HepG2 (cell line): ENCODE results near the gene ENPP7. TPM values are rescaled to one million over a fixed set of nuclear protein-coding genes. Genes with fewer than 3 reads are reported as not detected.
A peak's percentile ranks its signal among the peaks of the same experiment; 100 is the strongest.

Source experiments
- ATAC-seq: fragments of 200-7000 bp; cut with Tn5 transposase; 3 replicates; pipeline ENCODE4 v1.9.1; 2020; ENCODE audit warnings: mild to moderate bottlenecking, moderate library complexity
- BruUV-seq: library from RNA; stranded (reverse); fragments of 400-500 nt; replicated peaks from 2 replicates; lab custom pipeline; 2021; lab: Mats Ljungman, UMichigan
- CTCF ChIA-PET: fragments of 300-600 bp; formaldehyde crosslinking; extraction: SDS; loops from one replicate; lab custom pipeline; 2021; ENCODE audit warnings: low total read pairs, inconsistent platforms, low intra/inter-chr PET ratio; lab: Yijun Ruan, JAX
- POLR2A ChIA-PET: fragments of 350-600 bp; sonication (Branson Sonifier 250); formaldehyde crosslinking; loops from one replicate; lab custom pipeline; 2020; ENCODE audit warnings: antibody characterized with exemption, inconsistent platforms; lab: Yijun Ruan, JAX
- DNase-seq: peaks from one replicate; pipeline ENCODE4 v3.0.0-alpha.2; 2015; ENCODE audit warnings: low spot score
- FAIRE-seq: peaks from 3 replicates; lab custom pipeline; 2011; peaks lifted over from hg19 to GRCh38; lab: Jason Lieb, UNC
- H2AFZ ChIP-seq: one replicate; pipeline ENCODE4 v1.6.1; 2011; ENCODE audit warnings: low read length, inconsistent platforms
- H3K27ac ChIP-seq: fragments of 300-600 bp; 3 replicates; pipeline ENCODE4 v1.8.0; 2011; ENCODE audit warnings: mixed run types, mild to moderate bottlenecking, mixed read lengths, low read length, inconsistent platforms; ENCODE audit not compliant: insufficient read depth; ENCODE audit errors: extremely low read length
- H3K27me3 ChIP-seq, 2 experiments: fragments of 200-600 bp in 1 of 2; 2 replicates in 1 of 2; 3 replicates in 1 of 2; pipeline versions ENCODE4 v1.6.0 to v1.8.0; 2011; ENCODE audit warnings: low read length in 2 of 2, mild to moderate bottlenecking in 2 of 2, moderate library complexity in 2 of 2, inconsistent platforms in 1 of 2; ENCODE audit not compliant: insufficient read depth in 2 of 2, control insufficient read depth in 1 of 2
- H3K36me3 ChIP-seq, 2 experiments: fragments of 200-600 bp in 1 of 2; replicated peaks in 1 of 2; 2 replicates in 1 of 2; 3 replicates in 1 of 2; pipeline versions ENCODE4 v1.5.1 to v1.8.0; 2011; ENCODE audit warnings: low read length in 2 of 2, inconsistent platforms in 1 of 2; ENCODE audit not compliant: insufficient read depth in 2 of 2, control insufficient read depth in 1 of 2
- H3K4me1 ChIP-seq: 2 replicates; pipeline ENCODE4 v1.5.1; 2012; ENCODE audit warnings: low read length, inconsistent platforms; ENCODE audit not compliant: insufficient read depth
- H3K4me2 ChIP-seq: 2 replicates; pipeline ENCODE4 v1.6.0; 2011; ENCODE audit warnings: low read depth, low read length, inconsistent platforms
- H3K4me3 ChIP-seq, 3 experiments: fragments of 200-600 bp in 1 of 3; sonication (generic), shearing (Covaris generic) in 1 of 3; replicated peaks in 1 of 3; 2 replicates each; pipeline ENCODE4 v1.5.1; 2011 to 2016; ENCODE audit warnings: low read length in 3 of 3, inconsistent platforms in 2 of 3, low read depth in 2 of 3, mild to moderate bottlenecking in 2 of 3, control low read depth in 1 of 3, mixed read lengths in 1 of 3; ENCODE audit not compliant: insufficient read depth in 1 of 3
- H3K79me2 ChIP-seq: one replicate; pipeline ENCODE4 v1.6.1; 2011; ENCODE audit warnings: low read length, inconsistent platforms; ENCODE audit not compliant: insufficient read depth
- H3K9ac ChIP-seq: 2 replicates; pipeline ENCODE4 v1.6.0; 2011; ENCODE audit warnings: mild to moderate bottlenecking, low read depth, low read length, inconsistent platforms; ENCODE audit not compliant: insufficient read depth
- H3K9me3 ChIP-seq: 2 replicates; pipeline ENCODE4 v1.5.1; 2012; ENCODE audit warnings: mild to moderate bottlenecking, low read length
- H4K20me1 ChIP-seq: 2 replicates; pipeline ENCODE4 v1.6.0; 2011; ENCODE audit warnings: inconsistent platforms, mild to moderate bottlenecking, low read length, moderate library complexity; ENCODE audit not compliant: insufficient read depth
- ASH2L ChIP-seq: fragments of 300-600, 200-600 bp; sonication (generic); IDR thresholded peaks from 2 replicates; pipeline ENCODE4 v1.7.0; 2017; ENCODE audit warnings: low read depth, mild to moderate bottlenecking, moderate library complexity, mixed read lengths, low read length; ENCODE audit not compliant: insufficient read length
- ATF1 ChIP-seq: IDR thresholded peaks from 2 replicates; pipeline ENCODE4 v1.6.1; 2016; ENCODE audit warnings: mild to moderate bottlenecking, control low read depth
- EZH2 ChIP-seq: conservative IDR thresholded peaks from 2 replicates; pipeline ENCODE4 v1.6.1; 2012; ENCODE audit warnings: mild to moderate bottlenecking, low read depth, low read length, moderate library complexity
- FOXA1 ChIP-seq, 2 experiments: fragments of 450-650 bp in 1 of 2; sonication (generic) in 1 of 2; formaldehyde crosslinking in 1 of 2; IDR thresholded peaks; 2 replicates each; pipeline versions ENCODE4 v1.4.0 to v1.6.1; 2016 to 2020; ENCODE audit warnings: missing genetic modification reagents in 1 of 2
- JUND ChIP-seq: sonication (generic); formaldehyde crosslinking; IDR thresholded peaks from 2 replicates; pipeline ENCODE4 v1.8.0; 2022; ENCODE audit warnings: mild to moderate bottlenecking, missing genetic modification reagents
- MAFK ChIP-seq, 2 experiments: IDR thresholded peaks in 1 of 2; conservative IDR thresholded peaks in 1 of 2; 2 replicates each; pipeline ENCODE4 v1.6.1; 2011; ENCODE audit warnings: improper control_type of control experiment in 2 of 2, low read length in 2 of 2
- NBN ChIP-seq: fragments of 450-650 bp; conservative IDR thresholded peaks from 2 replicates; pipeline ENCODE4 v1.6.1; 2017
- PAF1 ChIP-seq: IDR thresholded peaks from 2 replicates; pipeline ENCODE4 v1.6.1; 2016; ENCODE audit warnings: missing genetic modification reagents, missing compliant biosample characterization
- SAFB2 ChIP-seq: sonication (generic); formaldehyde crosslinking; IDR thresholded peaks from 2 replicates; pipeline ENCODE4 v1.5.1; 2020; ENCODE audit warnings: missing genetic modification reagents, low read depth, mild to moderate bottlenecking, borderline replicate concordance
- ZFAT ChIP-seq: sonication (generic); formaldehyde crosslinking; conservative IDR thresholded peaks from 2 replicates; pipeline ENCODE4 v1.8.1; 2023; ENCODE audit warnings: missing genetic modification reagents, inconsistent platforms
- ZFP36 ChIP-seq: fragments of 150-350 bp; IDR thresholded peaks from 2 replicates; pipeline ENCODE4 v1.6.1; 2018; ENCODE audit warnings: borderline replicate concordance, low read length, low read depth; ENCODE audit not compliant: partially characterized antibody
- ZNF17 ChIP-seq: sonication (generic); formaldehyde crosslinking; IDR thresholded peaks from 2 replicates; pipeline ENCODE4 v1.5.0; 2020; ENCODE audit warnings: mild to moderate bottlenecking, missing genetic modification reagents
- ZNF20 ChIP-seq: sonication (generic); formaldehyde crosslinking; IDR thresholded peaks from 2 replicates; pipeline ENCODE4 v1.4.0; 2020; ENCODE audit warnings: mild to moderate bottlenecking, moderate library complexity, missing genetic modification reagents
- ZNF282 ChIP-seq: fragments of 450-650 bp; IDR thresholded peaks from 2 replicates; pipeline ENCODE4 v1.6.1; 2018; ENCODE audit not compliant: partially characterized antibody
- WGBS: methylation state at CpG from one replicate; pipeline ENCODE4 v1.1.6; 2017; ENCODE audit warnings: low lambda C conversion rate; 5-methylcytosine and 5-hydroxymethylcytosine counted together
- in situ Hi-C: cut with HindIII; loops from 2 replicates; pipeline ENCODE4 v1.10.0; 2017; ENCODE audit warnings: low pct_unique_long_range_greater_than_20kb; ENCODE audit not compliant: extremely low pct_ligation_motif_present
- intact Hi-C: fragments of 100-400 bp; cut with micrococcal nuclease; formaldehyde crosslinking; loops from one replicate; pipeline ENCODE4 v1.10.0; 2022; ENCODE audit not compliant: unreplicated experiment
- polyA plus RNA-seq, 8 experiments: library from polyadenylated mRNA; depleted of rRNA in 3 of 8; stranded (reverse) in 7 of 8; unstranded in 1 of 8; fragments of >200 nt; fragmentation: Illumina TruSeq in 4 of 8; extraction: Trizol in 4 of 8; gene quantifications; 2 replicates each; pipeline versions ENCODE4 v1.2.1 to v1.2.3, GENCODE V29; 2011 to 2016; ENCODE audit warnings: low read depth in 4 of 8, missing spikeins in 1 of 8, mixed read lengths in 1 of 8; ENCODE audit not compliant: insufficient read depth in 1 of 8
- total RNA-seq, 5 experiments: library from RNA; depleted of rRNA; stranded (reverse); fragments of >200 nt; fragmentation: Illumina TruSeq; extraction: Trizol; gene quantifications; 2 replicates each; pipeline ENCODE4 v1.2.3, GENCODE V29; 2016; ENCODE audit warnings: low read depth in 1 of 5
- TF ChIP-seq, protein P1 (sequence below): sonication (generic); formaldehyde crosslinking; IDR thresholded peaks from 2 replicates; pipeline ENCODE4 v1.4.0; 2020; ENCODE audit warnings: mild to moderate bottlenecking, missing genetic modification reagents
- TF ChIP-seq, protein P2 (sequence below): sonication (generic); formaldehyde crosslinking; IDR thresholded peaks from 2 replicates; pipeline ENCODE4 v1.5.0; 2020; ENCODE audit warnings: mild to moderate bottlenecking, missing genetic modification reagents
- TF ChIP-seq, protein P3 (sequence below): IDR thresholded peaks from 2 replicates; pipeline ENCODE4 v1.6.1; 2016; ENCODE audit warnings: low read depth, borderline replicate concordance

The ENPP7 gene
- total and polyA plus RNA-seq, 2 of the 13 experiments (the other 11 are each of a cell fraction or from before 2014, with no cell fraction given), result 1.1 to 2.2 TPM

DNA sequence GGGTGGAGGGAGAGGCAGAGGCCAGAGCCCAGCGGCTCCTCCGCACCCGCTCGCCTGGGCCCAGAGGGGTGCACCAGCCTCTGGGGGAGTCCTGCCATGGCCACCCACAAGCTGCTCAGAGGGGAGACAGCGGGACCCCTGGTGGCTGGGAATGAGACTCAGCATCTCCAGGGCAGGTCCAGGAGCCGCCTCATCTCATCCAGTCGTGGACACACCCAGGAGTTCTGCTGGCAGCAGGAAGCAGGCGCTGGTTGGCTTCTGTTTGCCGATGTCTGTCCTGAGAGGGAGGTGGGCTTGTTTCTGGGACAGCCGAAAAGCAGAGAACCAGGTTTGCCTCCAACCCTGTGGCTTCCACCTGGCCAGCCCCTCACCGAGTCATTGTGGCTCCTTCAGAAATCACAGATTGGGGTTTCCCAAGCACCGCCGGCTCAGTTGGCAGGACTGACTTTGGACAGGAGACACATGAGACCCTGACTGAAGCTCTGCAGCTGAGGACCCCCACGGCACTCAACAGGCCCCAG lies 49.6 kb upstream of the ENPP7 start:
- ATAC-seq, result peak; percentile 54

DNA sequence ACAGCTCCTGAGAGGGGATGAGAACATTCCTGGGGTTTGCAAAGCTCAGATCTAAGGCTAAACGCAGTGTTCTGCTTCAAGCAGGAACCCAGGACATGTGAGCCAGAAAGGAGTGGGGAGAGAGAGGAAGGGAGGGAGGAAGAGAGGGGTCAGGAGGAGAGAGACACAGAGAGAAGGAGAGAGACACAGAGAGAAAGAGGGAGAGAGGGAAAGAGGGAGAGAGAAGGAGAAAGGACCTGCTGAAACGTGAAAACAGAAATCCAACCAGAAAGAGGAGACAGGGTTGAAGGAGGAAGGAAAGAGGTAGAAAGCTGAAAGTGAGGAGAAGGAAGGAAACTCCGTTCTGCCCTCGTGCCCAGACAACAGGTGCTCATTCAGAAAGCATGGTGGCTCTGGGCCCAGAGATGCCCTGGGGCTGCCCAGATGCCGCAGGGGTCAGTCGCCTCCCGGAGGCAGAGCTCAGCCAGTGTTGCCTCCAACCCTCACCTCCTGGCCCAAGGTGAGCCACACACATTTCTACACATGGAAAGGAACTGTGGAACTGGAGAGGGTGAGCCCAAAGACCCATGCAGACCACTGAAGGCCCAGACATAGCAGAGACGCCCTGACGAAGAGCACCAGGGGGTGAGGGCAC lies 49.0 kb upstream of the ENPP7 start:
- H3K9ac ChIP-seq, result no peak overlapping the region
- in situ Hi-C loops, result no loop called here
- no peaks in the 10 kb centered on the region for H3K36me3 ChIP-seq
- H3K4me3 ChIP-seq, result no peak overlapping the region
- no peak for ATAC-seq
- no peak overlapping the region for H3K4me2 ChIP-seq
- H3K79me2 ChIP-seq, result no peaks in the 10 kb centered on the region
- H3K27ac ChIP-seq, result no peak overlapping the region
- DNase-seq, result no peak
- intact Hi-C loops, result no loop called here
- 20% methylated on average over 9 of the region's 9 CpGs for WGBS
- CTCF ChIA-PET, result no interaction called here
- H3K4me1 ChIP-seq, result no peaks in the 10 kb centered on the region
- POLR2A ChIA-PET, result no interaction called here
- H3K9me3 ChIP-seq, result no peaks in the 10 kb centered on the region
- BruUV-seq, result no TSS peak
- no peak overlapping the region for H2AFZ ChIP-seq
- H3K27me3 ChIP-seq, result peaks cover 42 to 91% of the 10 kb centered on the region in 2 experiments
- no peak for FAIRE-seq
- no peaks in the 10 kb centered on the region for H4K20me1 ChIP-seq
- TF ChIP-seq ZNF282 (peak; percentile 43), SAFB2 (CRISPR knock-in tag) (no peak), ZFAT (no peak), ZNF17 (CRISPR knock-in tag) (no peak), NBN (peak; percentile 78; the same call in 1 of the 2 replicates), ATF1 (CRISPR knock-in tag) (no peak), JUND (CRISPR knock-in tag) (no peak), FOXA1 (IDR thresholded peaks at IDR 0.05) (no peak), FOXA1 (CRISPR knock-in tag; IDR thresholded peaks at IDR 0.05) (no peak), PAF1 (CRISPR knock-in tag) (no peak), ASH2L (no peak), ZNF20 (CRISPR knock-in tag) (no peak)
- TF ChIP-seq, protein P1, sequence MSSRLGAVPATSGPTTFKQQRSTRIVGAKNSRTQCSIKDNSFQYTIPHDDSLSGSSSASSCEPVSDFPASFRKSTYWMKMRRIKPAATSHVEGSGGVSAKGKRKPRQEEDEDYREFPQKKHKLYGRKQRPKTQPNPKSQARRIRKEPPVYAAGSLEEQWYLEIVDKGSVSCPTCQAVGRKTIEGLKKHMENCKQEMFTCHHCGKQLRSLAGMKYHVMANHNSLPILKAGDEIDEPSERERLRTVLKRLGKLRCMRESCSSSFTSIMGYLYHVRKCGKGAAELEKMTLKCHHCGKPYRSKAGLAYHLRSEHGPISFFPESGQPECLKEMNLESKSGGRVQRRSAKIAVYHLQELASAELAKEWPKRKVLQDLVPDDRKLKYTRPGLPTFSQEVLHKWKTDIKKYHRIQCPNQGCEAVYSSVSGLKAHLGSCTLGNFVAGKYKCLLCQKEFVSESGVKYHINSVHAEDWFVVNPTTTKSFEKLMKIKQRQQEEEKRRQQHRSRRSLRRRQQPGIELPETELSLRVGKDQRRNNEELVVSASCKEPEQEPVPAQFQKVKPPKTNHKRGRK (CRISPR knock-in tag), result no peak
- TF ChIP-seq, protein P2, sequence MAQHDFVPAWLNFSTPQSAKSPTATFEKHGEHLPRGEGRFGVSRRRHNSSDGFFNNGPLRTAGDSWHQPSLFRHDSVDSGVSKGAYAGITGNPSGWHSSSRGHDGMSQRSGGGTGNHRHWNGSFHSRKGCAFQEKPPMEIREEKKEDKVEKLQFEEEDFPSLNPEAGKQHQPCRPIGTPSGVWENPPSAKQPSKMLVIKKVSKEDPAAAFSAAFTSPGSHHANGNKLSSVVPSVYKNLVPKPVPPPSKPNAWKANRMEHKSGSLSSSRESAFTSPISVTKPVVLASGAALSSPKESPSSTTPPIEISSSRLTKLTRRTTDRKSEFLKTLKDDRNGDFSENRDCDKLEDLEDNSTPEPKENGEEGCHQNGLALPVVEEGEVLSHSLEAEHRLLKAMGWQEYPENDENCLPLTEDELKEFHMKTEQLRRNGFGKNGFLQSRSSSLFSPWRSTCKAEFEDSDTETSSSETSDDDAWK (CRISPR knock-in tag), result no peak

More for the DNA sequence above, 49.6 kb upstream of the ENPP7 start:
- in situ Hi-C loops, result no loop called here
- H3K27ac ChIP-seq, result no peak overlapping the region
- no peak overlapping the region for H3K4me2 ChIP-seq
- intact Hi-C loops, result no loop called here
- no peaks in the 10 kb centered on the region for H4K20me1 ChIP-seq
- TF ChIP-seq EZH2 (0 out of 2 replicates have a peak, but pooled peaks have one; percentile 8), MAFK (conservative IDR thresholded peaks at IDR 0.05 in 1 of 2, IDR thresholded peaks at IDR 0.05 in 1 of 2; ENCODE audit: low read length in 2 of 2) (no peak), ZFP36 (no peak)
- TF ChIP-seq, protein P3, sequence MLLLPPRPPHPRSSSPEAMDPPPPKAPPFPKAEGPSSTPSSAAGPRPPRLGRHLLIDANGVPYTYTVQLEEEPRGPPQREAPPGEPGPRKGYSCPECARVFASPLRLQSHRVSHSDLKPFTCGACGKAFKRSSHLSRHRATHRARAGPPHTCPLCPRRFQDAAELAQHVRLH, result no peak
- H3K27me3 ChIP-seq, result peaks cover 41 to 91% of the 10 kb centered on the region in 2 experiments
- DNase-seq (no peak), FAIRE-seq (no peak)
- 9% methylated on average over 7 of the region's 14 CpGs for WGBS
- ChIA-PET CTCF (no interaction called here), POLR2A (no interaction called here)
- no peaks in the 10 kb centered on the region for H3K4me1 ChIP-seq
- no peak overlapping the region for H3K4me3 ChIP-seq
- BruUV-seq, result no TSS peak
- no peaks in the 10 kb centered on the region for H3K79me2 ChIP-seq
- no peak overlapping the region for H2AFZ ChIP-seq
- no peaks in the 10 kb centered on the region for H3K36me3 ChIP-seq
- H3K9me3 ChIP-seq, result no peaks in the 10 kb centered on the region
- H3K9ac ChIP-seq, result no peak overlapping the region
